ENCODE measurements around the gene KNDC1.

- TF ChIP-seq POLR2A (IDR thresholded peaks at IDR 0.05; ENCODE audit: low read depth) (no peak), POLR2AphosphoS5 (IDR thresholded peaks at IDR 0.05) (no peak)
Measured at GRCh38 chr10:133247681-133248333, 87.8 kb downstream of the KNDC1 start.

Measured in esophagus muscularis mucosa (tissue), 2 donors.